HG02884 (cell line): ENCODE results near the gene CASTOR2.
"Not testable (repeated sequence)": the region's sequence is repeated elsewhere in the genome, so short reads cannot be mapped to it uniquely, and the experiment has no call there.

ENCODE experiments used
- ATAC-seq: cut with Tn5 transposase; IDR thresholded peaks from one replicate; pipeline ENCODE4 v1.9.1; 2021; ENCODE audit warnings: mild to moderate bottlenecking, moderate library complexity; ENCODE audit not compliant: unreplicated experiment

CASTOR2 gene

DNA sequence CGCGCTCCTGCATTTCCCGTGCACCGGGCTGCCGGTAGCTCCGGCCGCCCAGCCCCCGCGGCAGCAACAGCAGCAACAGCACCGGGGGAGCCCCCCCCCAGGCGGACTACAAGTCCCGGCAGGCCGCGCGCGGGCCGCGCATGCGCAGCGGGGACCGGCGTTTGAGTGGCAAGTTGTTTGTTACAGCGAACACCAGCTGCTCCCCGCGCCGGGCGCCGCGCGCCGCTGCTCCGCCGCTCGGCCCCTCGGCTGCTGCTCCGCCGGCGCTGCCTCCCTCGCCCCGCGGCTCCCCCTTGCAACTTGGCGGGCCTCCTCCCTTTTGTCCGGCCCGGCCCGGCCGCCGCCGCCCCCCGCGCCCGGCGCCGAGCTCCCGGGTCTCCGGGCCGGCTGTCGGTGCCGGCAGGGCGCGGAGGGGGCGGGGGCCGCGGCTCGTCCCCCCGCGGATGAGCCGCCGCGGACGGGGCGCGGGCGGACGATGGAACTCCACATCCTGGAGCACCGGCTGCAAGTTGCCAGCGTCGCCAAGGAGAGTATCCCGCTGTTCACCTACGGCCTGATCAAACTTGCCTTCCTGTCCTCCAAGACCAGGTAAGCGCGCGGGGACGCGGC lies at the start of gene CASTOR2:
Gene CASTOR2, plus strand, starts transcription at position 195 of the 609 bp plus-strand sequence. Its CDS starts 281 bp downstream, at position 476.
- peak; percentile 87 for ATAC-seq

DNA sequence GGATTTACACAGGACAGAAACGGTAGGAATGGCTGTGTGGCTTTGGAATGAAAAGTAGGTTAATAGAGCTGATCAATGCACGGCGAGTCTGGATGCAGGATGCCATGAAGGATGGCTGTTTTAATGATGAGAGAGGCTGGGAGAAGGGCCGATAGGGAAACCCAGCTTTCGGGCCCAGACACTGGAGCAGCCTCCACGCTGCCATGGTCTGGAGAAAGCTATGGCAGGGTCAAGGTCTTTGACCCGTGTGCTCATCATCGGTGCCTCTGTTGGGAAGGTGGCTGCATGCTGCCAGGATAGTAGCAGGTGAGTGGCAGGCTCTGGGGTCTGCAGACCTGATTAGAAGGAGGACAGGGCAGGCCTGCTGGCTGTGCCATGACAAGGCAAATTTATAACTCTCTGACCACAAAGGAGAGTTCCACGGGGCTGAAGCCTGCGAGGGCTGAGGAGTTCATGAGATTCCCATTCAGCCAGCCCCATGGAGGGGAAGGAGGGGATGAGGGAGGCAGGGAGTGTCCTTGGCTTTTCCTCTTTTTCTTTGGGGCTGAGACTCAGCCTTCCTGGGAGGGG lies 42.1 kb upstream of the CASTOR2 start:
- ATAC-seq: not testable (repeated sequence)

DNA sequence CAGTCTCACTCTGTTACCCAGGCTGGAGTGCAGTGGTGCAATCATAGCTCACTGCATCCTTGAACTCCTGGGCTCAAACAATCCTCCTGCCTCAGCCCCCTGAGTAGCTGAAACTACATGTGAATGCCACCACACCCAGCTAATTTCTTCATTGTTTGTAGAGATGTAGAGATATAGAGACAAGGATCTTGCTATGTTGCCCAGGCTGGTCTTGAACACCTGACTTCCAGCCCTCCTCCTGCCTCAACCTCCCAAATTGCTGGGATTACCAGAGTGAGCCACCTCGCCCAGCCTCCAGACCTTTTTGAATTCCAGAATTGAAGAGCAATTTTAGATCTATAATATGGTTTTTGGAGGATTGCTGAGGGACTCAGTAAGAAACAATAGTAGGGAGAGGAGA lies 40.9 kb upstream of the CASTOR2 start:
- not testable (repeated sequence) for ATAC-seq

DNA sequence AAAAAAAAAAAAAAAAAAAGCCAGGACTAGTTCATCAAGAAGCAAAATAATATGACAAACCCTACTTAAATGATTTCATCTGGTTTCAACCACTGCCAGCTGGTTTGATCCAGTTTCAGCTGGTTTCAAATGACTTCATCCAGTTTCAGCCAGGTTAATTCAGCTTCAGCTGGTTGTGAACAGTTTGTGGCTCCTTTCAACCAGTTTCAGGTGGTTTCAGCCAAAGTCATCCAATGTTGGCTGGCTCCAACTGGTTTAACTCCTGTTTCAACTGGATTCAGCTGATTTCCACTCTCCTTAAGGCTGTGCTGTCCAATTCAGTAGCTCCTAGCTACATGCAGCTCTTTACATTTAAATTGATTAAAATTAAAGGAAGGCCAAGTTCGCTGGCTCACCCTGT lies 37.5 kb upstream of the CASTOR2 start:
- not testable (repeated sequence) for ATAC-seq

GRCh38 chr7:74931563-74932328 lies 32.8 kb upstream of the CASTOR2 start:
- not testable (repeated sequence) for ATAC-seq

GRCh38 chr7:74939429-74939828 lies 25.1 kb upstream of the CASTOR2 start:
- not testable (repeated sequence) for ATAC-seq

DNA sequence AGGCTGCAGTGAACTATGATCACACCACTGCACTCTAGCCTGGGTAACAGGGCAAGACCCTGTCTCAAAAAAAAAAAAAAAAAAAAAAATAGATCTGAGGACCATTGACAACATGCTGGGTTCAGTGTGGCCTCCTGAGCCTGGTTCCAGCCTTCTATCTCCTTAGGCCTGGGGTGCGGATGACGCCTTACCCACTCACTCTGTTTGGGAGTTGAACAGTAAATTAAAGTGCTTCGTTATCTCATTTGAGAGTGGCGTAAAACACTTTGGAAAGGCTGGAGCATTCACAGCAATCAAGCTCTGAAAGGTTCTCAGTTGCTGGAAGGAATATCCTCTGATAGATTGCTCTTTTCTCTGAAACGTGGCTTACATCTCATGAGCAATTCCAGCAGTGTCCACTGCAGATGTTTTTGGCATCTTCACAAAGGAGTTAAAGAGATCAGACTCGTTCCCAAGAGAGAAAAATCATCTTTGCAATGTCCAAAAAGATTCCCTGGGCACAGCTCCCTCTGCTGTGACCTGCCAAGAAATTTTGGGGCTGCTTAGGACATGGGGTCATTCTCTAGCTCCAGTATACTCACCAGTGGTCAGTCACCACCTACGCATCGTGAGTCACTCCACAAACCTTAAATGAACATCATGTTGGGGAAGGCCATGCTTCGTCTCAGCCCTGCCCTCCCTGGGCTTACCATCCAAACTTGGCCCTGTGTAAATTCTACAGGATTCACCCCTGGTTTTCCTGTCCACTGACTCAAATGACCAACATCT lies 23.0 kb upstream of the CASTOR2 start:
- ATAC-seq: not testable (repeated sequence)

DNA sequence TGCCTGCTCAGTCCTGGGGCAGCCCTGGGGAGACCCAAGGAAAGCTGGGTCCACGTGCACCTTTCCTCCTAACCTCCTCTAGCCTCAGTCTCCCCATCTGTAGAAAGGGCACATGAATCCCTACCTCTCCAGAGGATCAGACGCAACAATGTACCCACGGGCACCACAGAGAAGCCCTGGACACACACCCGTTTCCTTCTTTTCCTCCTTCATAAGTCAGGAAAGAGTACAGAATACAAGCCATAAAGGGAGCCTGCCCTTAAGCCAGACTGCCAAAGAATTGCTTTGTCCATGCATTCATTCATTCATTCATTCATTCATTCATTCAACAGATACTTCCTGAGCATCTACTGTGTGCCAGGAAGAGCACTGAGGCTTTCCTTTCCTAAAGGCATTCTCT lies 20.6 kb upstream of the CASTOR2 start:
- not testable (repeated sequence) for ATAC-seq

GRCh38 chr7:74947741-74948140 lies 16.8 kb upstream of the CASTOR2 start:
- ATAC-seq: not testable (repeated sequence)

DNA sequence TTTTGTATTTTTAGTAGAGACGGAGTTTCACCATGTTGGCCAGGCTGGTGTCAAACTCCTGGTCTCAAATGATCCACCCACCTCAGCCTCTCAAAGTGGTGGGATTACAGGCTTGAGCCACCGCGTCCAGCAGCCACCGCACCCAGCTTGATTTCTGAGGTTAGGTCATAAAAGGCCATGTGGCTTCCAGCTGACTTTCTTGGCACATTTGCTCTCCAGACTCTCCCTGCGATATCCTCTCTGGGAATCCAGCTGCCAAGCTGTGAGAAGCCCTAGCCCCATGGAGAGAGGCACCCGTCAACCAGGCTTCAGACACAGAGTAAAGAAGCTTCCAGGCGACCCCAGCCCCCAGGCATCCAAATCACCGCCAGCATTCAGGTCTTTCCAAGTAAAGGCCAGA lies 10.7 kb upstream of the CASTOR2 start:
- not testable (repeated sequence) for ATAC-seq

DNA sequence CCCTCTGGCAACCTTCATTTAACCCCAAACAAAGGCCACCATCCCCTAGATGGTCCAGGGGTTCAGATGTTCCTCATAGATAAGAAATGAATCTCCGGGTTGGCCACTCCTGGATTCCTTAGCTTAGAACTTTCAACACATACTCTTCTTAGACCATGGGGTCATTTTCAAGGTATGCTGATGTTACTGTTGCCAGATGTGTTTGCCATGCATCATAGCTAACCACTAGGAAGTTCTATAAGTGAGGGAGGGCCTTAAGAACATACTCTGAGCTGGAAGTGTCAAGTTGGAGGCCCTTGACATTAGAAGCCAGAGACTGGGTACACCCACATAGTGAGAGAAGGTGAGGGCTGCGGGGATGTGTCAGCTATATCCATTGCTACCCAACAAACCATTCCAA lies 6.2 kb upstream of the CASTOR2 start:
- not testable (repeated sequence) for ATAC-seq

DNA sequence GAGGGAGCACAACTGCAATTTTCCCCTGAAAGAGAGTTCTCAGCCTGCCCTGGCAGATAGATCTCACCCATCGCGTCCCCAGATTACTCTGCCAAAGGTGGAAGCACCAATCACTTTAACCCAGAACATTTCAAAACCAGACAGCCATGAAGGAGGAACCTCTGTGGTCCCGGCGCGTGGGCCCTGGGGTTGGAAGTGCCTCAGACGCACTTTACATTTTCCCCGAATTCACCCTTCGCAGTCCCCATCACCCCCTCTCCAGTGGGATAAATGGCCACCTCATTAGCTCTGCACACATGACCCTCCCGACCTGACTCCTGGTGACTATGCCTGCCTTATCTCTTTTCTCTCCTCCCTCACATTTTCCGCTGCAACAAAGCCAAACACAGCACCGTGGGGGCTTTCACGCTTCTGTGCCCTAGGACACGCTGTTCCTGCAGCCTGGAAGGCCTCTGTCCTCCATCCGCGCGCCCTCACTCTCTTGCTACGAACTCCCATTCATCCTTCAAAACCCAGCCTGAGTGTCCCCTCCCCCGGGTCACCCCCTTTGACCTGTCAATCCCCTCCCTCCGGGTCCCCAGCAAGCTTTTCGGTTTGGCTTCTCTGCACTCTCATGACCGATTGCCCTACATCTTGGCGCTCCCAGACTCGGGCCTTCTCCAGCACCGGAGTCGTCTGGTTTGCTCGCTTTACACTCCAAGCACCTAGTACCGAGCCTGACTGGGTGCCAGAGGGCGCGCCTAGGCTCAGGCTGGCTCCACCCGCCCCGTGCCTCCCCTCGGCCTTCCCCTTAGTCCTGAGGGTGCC lies 598 bp upstream of the CASTOR2 start:
- ATAC-seq: peak; percentile 37

- not testable (repeated sequence) for ATAC-seq
Measured at GRCh38 chr7:74966208-74966854, 1.8 kb downstream of the CASTOR2 start.

- not testable (repeated sequence) for ATAC-seq
Measured at GRCh38 chr7:74966909-74967308, 2.4 kb downstream of the CASTOR2 start.

GRCh38 chr7:74971431-74971830 lies 6.9 kb downstream of the CASTOR2 start:
- ATAC-seq: not testable (repeated sequence)

GRCh38 chr7:74972377-74972776 lies 7.9 kb downstream of the CASTOR2 start:
- ATAC-seq: not testable (repeated sequence)

GRCh38 chr7:74975959-74976358 lies 11.5 kb downstream of the CASTOR2 start:
- not testable (repeated sequence) for ATAC-seq

DNA sequence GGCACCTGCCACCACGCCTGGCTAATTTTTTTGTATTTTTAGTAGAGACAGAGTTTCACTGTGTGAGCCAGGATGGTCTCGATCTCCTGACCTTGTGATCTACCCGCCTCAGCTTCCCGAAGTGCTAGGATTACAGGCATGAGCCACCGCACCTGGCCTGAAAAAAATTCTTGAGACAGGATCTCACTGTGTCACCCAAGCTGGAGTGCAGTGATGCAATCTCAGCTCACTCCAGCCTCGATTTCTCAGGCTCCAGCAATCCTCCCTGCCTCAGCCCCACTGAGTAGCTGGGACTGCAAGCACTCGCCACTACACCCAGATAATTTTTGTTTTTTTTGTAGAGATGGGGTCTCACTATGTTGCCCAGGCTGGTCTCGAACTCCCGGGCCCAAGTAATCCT lies 13.0 kb downstream of the CASTOR2 start:
- ATAC-seq: not testable (repeated sequence)

DNA sequence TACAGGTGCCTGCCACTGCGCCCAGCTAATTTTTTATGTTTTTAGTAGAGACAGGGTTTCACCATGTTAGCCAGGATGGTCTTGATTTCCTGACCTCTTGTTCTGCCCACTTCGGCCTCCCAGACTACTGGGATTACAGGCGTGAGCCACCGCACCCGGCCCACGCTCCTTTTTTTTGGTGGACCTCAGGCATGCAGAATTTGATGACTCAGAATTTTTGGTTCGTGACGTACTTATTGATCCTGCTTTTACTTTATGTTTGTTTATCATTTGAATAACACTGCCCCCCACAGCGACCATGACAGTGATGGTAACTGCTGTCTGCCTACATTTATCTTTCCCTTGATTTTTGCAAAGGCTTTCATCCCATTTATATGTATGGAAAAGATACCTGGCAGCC lies 23.9 kb downstream of the CASTOR2 start:
- ATAC-seq: not testable (repeated sequence)

DNA sequence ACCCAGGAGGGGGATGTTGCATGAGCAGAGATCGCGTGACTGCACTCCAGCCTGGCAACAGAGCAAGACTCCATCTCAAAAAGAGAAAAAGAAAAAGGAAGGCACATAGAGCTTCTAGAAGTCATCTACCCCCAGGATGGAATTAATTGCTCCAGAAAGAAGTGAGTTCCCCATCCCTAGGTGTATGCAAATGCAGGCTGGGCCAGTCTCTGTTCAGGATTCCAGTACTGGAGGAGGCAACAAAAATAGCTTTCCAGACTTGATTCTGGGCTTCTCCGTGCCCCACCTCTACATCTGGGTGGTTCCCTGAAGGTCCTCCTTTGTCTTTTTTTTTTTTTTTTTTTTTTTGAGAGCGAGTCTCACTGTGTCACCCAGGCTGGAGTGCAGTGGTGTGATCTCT lies 28.6 kb downstream of the CASTOR2 start:
- no peak for ATAC-seq
